ENCODE results near the gene ZNF195. TPM values are rescaled to one million over a fixed set of nuclear protein-coding genes. Genes with fewer than 3 reads are reported as not detected.

Gene ZNF195
- total RNA-seq = 18.1 and 37.6 TPM in 2 replicates

DNA sequence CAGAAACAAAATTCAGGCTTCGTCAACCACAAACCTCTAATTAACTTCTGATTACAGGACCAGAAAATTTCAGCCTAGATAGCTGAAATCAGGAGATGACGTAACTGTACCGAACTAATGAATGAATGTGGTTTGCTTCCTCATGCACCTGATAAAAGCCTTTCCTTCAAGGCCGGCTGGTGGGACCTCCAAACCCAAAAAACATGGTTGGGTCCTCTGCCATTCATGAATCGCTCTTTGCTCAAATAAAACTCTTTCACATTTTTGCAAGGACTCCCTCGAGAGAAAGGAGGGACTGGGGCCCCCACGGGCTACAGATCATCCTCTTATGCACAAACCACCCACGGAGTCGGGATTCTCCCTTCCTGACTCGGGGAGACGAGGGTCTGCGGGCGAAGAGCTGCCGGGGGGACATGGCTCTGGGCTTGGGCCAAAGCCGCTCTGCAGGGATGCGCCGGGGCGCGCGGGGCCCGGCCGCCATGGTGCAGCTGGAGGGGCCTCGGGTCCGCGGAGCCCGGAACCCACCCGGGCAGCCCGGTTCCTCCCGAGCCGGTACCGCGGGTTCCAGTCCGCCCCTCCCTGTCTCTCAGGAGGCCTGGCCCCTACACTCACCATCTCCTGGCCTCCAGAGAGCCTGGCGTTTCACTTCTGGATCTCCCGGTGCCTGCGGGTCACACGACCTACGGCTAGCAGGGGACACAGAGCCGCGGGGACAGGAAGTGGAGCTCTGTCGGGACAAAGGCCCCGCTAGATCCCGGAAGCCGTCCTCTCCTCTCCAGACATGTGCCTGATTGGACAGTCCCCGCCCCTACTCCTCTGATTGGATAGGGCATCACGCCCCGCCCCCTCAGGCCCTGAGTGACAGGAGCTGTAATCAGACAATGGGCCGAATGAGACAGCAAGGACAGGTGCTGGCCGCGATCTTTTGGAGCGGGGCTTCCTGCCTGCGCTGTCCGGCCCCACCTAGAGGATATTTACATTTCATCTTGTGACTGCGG, at the start of gene ZNF195:
Gene ZNF195 (minus strand): TSS at position 721 of the 998 bp plus-strand sequence. CDS start 106 bp downstream, at position 615.

Small RNAs within 50 kb of the gene (small RNA-seq; reads per million reads assigned to genes)
- gene AC123788.2 = not detected

Other genes with a start within 250 kb of the ZNF195 start
- gene OSBPL5, start 213.8 kb downstream of the ZNF195 start, total RNA-seq = 35.9 and 51.8 TPM in 2 replicates
- not detected in 2 replicates for gene MRGPRG, start 160.3 kb downstream of the ZNF195 start, total RNA-seq
- gene MRGPRE, start 146.7 kb downstream of the ZNF195 start, total RNA-seq = 0.87 TPM in 1 of 2 replicates, not detected in the other